NOMO-1 treated with DMSO at 0.1 percent for 48 hours (cell line): ENCODE results near the gene FHOD3.
"Not testable (repeated sequence)": the region's sequence is repeated elsewhere in the genome, so short reads cannot be mapped to it uniquely, and the experiment has no call there.

ENCODE experiments used
- DNase-seq: peaks from one replicate; lab custom pipeline; 2025; ENCODE audit not compliant: unreplicated experiment; lab: John Stamatoyannopoulos, UW

Gene FHOD3

DNA sequence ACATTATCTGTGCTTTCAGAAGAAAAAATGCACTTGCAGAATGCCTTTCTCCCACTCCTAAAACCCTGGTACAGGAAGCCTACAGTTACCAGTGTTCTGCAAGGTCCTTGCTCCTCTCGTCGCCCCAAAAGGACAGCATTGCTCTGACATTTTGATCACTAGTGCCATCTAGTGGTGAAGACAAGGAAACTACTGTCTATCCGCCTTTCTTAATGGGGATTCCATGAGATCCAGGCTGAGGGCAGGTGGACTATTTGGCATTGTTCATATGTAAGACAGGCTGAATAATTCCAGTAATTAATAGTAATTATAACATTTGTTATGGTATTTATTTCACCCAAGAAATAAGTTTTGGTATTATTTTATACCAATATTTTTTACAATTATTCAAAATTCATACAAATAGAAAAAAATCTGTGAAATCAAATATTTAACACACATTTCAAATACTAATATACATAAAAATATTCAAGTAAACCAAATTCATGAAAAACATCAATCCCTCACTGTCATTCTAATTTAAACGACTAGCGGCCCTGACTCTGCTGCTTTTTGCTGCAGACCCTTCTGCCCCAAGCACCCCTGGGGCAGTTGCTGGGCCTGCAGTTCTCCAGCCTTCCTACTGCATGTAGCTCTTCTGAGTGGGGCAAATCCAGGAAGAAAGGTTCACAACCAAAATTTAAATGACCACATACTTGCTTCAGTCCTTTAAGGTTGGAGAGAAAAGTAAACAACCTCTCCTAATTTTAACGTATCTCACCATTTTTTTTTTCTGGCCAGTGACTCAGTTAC, 512.3 kb downstream of the FHOD3 start:
- DNase-seq, result peak; percentile 72

DNA sequence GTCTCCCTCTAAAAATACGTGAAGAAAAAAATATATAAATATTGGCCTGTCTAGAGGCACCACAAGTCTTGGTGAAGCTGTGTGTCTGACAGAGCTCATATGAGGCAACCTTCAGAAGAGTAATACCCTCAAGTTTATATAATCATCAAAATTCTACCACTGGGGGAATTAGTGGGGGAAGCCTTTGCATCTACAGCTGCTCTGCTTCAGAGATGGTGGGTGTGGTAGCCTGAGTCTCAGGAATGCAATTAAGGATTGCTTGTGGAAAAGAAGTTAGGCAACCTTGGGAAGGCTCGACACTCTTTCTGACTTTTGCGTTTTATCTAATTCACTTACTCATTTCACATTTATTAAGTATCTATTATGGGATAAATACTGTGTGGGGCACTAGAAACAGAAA, 513.9 kb downstream of the FHOD3 start:
- no peak for DNase-seq

DNA sequence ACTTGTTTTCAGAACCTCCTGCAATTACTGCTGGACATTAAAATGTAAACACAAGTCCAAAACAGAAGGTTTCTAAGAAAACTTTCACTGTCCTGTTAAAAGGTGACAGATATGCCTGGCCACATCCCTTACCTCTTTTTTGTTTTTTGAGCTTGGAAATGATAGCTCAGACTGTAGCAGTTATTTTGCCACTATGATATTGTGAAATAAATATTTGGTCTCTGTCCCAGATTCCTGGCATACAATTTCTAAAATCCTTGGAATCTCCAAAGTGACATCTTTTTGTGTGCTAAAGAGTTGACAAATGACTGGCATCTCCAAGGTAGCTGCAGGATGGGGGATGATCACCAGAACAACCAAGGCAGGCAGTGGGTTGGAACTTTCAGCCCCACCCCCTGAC, 514.4 kb downstream of the FHOD3 start:
- DNase-seq, result no peak

DNA sequence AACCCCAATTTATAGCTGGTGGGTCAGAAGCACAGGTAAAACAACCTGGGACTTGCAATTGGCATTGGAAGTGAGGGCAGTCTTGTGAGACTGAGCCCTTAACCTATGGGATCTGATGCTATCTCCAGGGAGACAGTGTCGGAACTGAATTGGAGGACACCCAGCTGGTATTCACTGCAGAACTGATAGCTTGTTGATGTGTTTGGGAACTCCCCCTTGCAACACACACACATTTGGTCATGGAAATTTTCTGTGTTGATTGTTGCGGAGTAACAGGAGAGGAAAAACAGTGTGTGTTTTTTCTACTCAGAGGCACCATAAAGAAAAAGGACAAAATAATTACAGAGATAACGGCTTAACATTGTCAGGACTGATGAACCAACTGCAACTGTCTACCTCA, 515.2 kb downstream of the FHOD3 start:
- DNase-seq, result no peak

DNA sequence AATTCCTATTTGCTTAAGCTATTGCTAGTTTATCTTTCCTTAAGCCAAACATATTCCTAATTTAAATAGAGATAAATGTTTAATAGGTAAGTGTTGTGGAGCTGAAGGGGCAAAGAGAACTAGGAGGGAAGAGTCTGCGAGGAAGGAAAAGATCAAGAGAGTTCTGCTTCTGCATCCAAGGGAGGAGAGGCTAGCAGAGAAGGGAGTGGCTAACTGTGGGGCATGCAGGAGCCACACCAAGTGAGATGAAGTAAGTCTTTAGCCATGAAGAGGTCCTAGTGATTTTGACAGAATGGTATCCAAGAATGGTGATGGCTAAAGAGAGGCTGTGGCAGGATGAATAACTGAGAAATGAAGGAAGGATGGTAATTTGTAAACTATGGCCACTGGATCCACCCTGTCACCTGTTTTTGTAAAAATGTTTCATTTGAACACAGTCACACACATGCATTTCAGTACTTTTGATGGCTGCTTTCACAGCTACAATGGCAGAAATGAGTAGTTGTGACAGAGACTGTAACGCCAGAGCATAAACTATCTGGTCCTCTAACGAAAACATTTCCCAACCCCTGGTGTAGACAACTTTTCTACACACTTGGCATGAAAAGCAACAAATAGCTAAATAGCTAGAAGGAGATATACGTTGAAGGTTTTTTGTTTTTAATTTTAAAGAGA, 515.7 kb downstream of the FHOD3 start:
- DNase-seq, result no peak

DNA sequence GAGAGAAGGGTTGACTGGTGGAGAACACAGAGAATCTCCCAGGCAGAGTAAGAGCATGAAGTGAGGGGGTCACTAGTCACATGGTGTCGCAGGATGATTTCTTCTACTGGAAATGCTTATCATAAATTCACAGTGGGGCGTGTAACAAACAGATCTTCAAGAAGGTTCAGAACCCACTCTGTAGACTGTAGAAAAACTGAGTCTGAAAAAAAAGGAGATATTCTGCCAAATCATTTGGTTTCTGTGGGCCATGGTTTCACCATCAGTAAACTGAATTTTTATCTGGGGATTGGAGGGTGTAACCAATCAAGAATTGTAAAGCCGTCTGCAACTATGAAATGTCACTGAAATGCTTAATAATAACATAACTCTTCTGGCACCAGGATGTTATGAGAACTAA, 516.3 kb downstream of the FHOD3 start:
- DNase-seq, result no peak

DNA sequence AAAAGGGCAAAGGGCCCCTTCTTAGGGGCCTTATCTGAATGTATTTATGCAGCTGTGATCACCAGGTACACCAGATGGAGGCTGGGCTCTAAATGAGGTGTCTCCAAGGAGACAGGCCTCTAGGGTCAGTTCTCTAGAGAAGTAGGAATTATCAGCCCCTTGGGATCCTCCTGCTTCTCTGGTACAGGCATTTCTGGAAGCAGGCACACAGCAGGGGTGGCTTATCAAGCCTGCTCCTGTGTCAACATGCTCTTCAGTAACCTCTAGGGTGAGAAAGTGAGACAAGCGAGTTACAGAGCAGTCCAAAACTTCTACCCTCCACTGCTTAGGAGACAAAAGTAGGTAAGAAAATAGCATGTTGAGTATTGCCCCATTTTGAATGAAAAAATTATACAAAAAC, 517.5 kb downstream of the FHOD3 start:
- DNase-seq, result no peak

- DNase-seq, result not testable (repeated sequence)
Measured at GRCh38 chr18:36816096-36816495, 518.6 kb downstream of the FHOD3 start.

DNA sequence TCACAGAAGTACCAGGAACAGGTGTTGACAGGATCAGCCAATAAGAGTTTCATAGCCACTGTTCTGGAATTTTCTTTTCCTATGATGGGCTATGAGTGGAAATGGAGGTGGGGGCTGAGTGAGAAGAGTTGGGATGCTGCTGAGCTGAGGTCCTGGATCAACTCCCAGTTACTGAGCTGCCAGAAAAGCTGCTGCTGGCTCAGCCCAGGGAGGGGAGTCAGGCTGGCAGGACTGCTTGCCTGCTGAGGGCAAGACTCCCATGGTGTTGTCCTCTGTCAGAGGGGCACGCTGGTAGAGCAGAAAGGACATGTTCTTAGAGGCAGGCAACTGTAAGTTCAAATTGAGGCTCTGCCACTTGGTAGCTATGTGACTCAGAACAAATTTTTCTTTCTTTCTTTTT, 519.5 kb downstream of the FHOD3 start:
- no peak for DNase-seq

GRCh38 chr18:36818652-36819051, 521.1 kb downstream of the FHOD3 start:
- DNase-seq, result no peak

- no peak for DNase-seq
Measured at GRCh38 chr18:36819621-36820020, 522.1 kb downstream of the FHOD3 start.

GRCh38 chr18:36821681-36822080, 524.2 kb downstream of the FHOD3 start:
- DNase-seq, result no peak

- no peak for DNase-seq
Measured at GRCh38 chr18:36825526-36825925, 528.0 kb downstream of the FHOD3 start.

DNA sequence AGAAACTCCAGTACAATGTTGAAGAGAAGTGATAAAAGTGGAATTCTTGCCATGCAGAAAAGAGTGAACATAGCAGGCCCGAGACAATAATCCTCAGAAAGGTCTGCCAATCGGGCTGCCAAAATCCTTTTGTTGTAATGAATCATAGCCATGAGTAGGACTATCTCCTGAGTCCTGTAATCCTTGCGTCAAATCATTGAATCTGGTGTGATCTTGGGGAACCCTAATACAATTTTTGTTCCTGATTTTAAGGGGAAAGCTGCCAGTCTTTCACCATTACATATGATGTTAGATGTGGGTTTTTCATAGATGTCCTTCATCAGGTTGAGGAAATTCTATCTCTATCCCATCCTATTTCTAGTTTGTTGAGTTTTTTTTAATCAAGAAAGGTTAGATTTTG, 529.0 kb downstream of the FHOD3 start:
- no peak for DNase-seq

DNA sequence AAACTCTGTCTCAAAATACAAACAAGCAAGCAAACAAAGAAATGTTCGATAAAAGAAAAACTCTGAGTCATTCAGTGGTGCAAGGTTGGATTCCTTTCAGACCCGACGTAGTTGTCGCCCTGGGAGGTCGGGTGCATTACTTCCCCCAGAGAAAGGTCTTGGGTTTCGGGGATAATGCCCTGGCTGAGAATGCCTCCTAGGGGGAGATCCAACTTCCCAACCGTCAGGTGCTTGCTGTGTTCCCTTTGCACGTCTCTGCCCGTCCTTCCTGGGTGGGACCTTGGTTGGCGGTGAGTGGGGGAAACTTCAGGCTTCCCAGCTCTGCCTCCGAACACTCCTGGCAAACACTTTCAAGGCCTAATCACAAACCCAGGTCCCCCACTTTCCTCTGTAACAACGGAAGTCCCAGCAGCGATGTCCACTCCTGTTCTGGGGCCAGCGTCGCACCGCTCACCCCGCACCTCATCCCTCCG, 530.7 kb downstream of the FHOD3 start:
- DNase-seq, result peak; percentile 33

DNA sequence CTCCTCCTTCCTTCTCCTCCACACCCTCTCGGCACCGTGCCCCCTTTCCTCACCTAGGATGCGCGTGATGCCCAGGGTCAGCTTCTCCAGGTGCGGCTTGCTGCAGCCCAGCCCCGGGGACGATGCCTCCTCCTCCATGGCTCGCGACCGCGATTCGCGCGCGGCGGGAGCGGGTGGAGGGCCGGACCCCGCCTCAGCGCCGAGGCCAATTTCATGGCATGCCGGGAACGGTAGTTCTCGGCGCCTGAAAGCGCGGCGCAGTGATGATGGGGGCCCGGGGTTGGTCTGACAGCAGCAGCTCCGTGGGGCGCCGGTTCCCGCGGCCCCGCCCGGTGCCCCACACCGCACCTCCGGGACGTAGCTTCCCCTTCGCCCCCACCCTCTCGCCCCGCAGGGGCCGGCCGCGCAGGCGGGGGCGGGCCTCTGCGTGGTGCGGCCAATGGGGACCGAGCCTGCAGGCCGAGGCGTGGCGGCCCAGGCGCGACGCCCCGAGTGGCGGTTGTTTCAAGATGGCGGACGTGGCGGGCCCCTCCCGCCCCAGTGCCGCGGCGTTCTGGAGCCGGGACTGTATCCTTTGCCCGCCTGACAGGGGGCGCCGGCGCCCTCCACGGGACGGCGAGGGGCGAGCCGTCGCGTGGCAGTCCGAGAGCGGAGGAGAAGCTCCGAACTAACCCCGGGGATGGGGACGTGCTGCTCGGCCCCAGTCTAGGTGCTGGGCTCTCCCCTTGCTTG, 531.3 kb downstream of the FHOD3 start, which contains the start of the genes KIAA1328 and TPGS2:
Gene KIAA1328 (plus strand): TSS at position 498 of the 732 bp plus-strand sequence. CDS start 12 bp downstream, at position 510.
Gene TPGS2 (minus strand): TSS at position 373 of the 732 bp plus-strand sequence. CDS start 235 bp downstream, at position 138.
- peak; percentile 89 for DNase-seq
